ENCODE results near the gene TRIP12. TPM values are rescaled to one million over a fixed set of nuclear protein-coding genes. Genes with fewer than 3 reads are reported as not detected.

The TRIP12 gene
- total and polyA plus RNA-seq, 2 donors (not counting 3 experiments of a cell fraction or from before 2014, with no cell fraction given) = 53.8 to 278 TPM

DNA sequence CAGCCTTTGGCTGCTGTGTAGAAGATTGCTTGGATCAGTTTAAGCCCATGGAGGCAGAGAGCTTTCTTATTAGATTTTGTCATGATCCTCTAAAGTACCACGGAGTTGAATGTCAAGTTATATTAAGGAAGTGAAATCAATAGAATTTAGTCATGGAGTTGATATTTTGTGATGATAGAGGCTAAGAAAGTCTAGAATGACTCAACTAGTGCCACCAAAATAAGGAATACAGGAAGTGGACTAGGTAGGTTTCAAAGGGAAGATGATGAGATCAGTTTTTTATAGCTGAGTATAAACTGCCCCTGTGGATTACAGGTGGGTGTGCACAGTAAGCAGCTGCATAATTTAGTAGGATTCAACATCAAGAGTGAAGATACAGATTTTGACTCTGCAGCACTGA is 25.7 kb upstream of the TRIP12 start:
- Histone ChIP-seq H3K79me2 (ENCODE audit: control insufficient read depth, insufficient read depth, low read length) (no peaks in the 10 kb centered on the region), H3K4me3 (replicated peaks in 1 of 3; ENCODE audit: insufficient read depth in 1 of 3, low read depth in 1 of 3, low read length in 3 of 3) (no peak overlapping the region), H3K9ac (replicated peaks; ENCODE audit: extremely low read depth, insufficient read depth, low read length) (no peak overlapping the region), H3K4me2 (ENCODE audit: insufficient read depth, low read length) (no peak overlapping the region), H2AFZ (ENCODE audit: low read depth, low read length) (no peak overlapping the region), H4K20me1 (replicated peaks; ENCODE audit: control insufficient read depth, extremely low read depth, insufficient read depth, low read length) (no peaks in the 10 kb centered on the region), H3K9me3 (replicated peaks; ENCODE audit: control insufficient read depth, insufficient read depth, low read length) (no peaks in the 10 kb centered on the region), H3K9me1 (replicated peaks; ENCODE audit: control insufficient read depth, extremely low read depth, insufficient read depth, low read length) (no peaks in the 10 kb centered on the region), H3K27me3 (ENCODE audit: control insufficient read depth in 2 of 2, insufficient read depth in 2 of 2, low read length in 2 of 2) (no peaks in the 10 kb centered on the region), H3K36me3 (ENCODE audit: control insufficient read depth in 2 of 2, extremely low read depth in 1 of 2, insufficient read depth in 2 of 2, low read length in 2 of 2) (no peaks in the 10 kb centered on the region), H3K4me1 (ENCODE audit: control insufficient read depth, extremely low read depth, insufficient read depth, low read length) (peaks cover 3% of the 10 kb centered on the region), H3K27ac (ENCODE audit: insufficient read depth, low read depth, low read length) (no peak overlapping the region)
- dilution Hi-C loops (cut with MboI; ENCODE audit: extremely low pct_ligation_motif_present, low sequenced_read_pairs) (no loop called here), intact Hi-C loops (cut with micrococcal nuclease) (no loop called here)
- TF ChIP-seq MYC (IDR thresholded peaks at IDR 0.05; ENCODE audit: low read depth, low read length) (no peak), POLR2A (IDR thresholded peaks at IDR 0.05; ENCODE audit: low read depth, low read length) (no peak), JUN (IDR thresholded peaks at IDR 0.05; ENCODE audit: borderline replicate concordance, insufficient read depth, insufficient read length, low read depth) (no peak), EZH2 (IDR thresholded peaks at IDR 0.05; ENCODE audit: borderline replicate concordance, low read depth, low read length, severe bottlenecking) (no peak), GATA2 (IDR thresholded peaks at IDR 0.05; ENCODE audit: insufficient read depth, insufficient read length, low read depth, low read length) (no peak), MAX (IDR thresholded peaks at IDR 0.05; ENCODE audit: insufficient read depth, insufficient read length) (no peak), POLR2AphosphoS5 (IDR thresholded peaks at IDR 0.05; ENCODE audit: insufficient read depth, low read depth, low read length) (no peak), FOS (IDR thresholded peaks at IDR 0.05; ENCODE audit: borderline replicate concordance, insufficient read depth, low read length) (no peak)
- TF ChIP-seq, protein P1, sequence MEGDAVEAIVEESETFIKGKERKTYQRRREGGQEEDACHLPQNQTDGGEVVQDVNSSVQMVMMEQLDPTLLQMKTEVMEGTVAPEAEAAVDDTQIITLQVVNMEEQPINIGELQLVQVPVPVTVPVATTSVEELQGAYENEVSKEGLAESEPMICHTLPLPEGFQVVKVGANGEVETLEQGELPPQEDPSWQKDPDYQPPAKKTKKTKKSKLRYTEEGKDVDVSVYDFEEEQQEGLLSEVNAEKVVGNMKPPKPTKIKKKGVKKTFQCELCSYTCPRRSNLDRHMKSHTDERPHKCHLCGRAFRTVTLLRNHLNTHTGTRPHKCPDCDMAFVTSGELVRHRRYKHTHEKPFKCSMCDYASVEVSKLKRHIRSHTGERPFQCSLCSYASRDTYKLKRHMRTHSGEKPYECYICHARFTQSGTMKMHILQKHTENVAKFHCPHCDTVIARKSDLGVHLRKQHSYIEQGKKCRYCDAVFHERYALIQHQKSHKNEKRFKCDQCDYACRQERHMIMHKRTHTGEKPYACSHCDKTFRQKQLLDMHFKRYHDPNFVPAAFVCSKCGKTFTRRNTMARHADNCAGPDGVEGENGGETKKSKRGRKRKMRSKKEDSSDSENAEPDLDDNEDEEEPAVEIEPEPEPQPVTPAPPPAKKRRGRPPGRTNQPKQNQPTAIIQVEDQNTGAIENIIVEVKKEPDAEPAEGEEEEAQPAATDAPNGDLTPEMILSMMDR (IDR thresholded peaks at IDR 0.05; ENCODE audit: extremely low read depth in 1 of 2, insufficient read depth in 1 of 2, low read depth in 1 of 2, low read length in 2 of 2) = no peak
- ChIA-PET POLR2A (no interaction called here), CTCF (interaction anchor here (1.1 kb wide), 1 partner anchor 212 kb away, joined by 3 read pairs; no protein-coding TSS in a partner anchor)
- no peak for DNase-seq (ENCODE audit: low read depth, low spot score)
- FAIRE-seq = no peak
- no TSS peak for BruUV-seq (replicated peaks)
